Middle frontal gyrus (tissue), 1 donor: ENCODE data around the gene IL12RB1.
A peak's percentile ranks its signal among the peaks of the same experiment; 100 is the strongest.

Experiments
- DNase-seq: peaks from one replicate; pipeline ENCODE4 v3.0.0-alpha.2; 2015; ENCODE audit warnings: low spot score; ENCODE audit errors: extremely low spot score

IL12RB1 gene

GRCh38 chr19:18086590-18087138 lies at the start of gene IL12RB1:
TSS of gene IL12RB1 (minus strand) at chr19:18086934. CDS start at chr19:18086823, 111 bp downstream.
- DNase-seq: no peak

- DNase-seq: no peak
Measured at GRCh38 chr19:18135712-18136584, 49.2 kb upstream of the IL12RB1 start.

GRCh38 chr19:18131841-18132596 lies 45.3 kb upstream of the IL12RB1 start:
- DNase-seq: no peak

GRCh38 chr19:18130523-18131242 lies 43.9 kb upstream of the IL12RB1 start:
- no peak for DNase-seq

GRCh38 chr19:18128805-18129204 lies 42.1 kb upstream of the IL12RB1 start:
- DNase-seq: no peak

- no peak for DNase-seq
Measured at GRCh38 chr19:18128044-18128443, 41.3 kb upstream of the IL12RB1 start.

- DNase-seq: no peak
Measured at GRCh38 chr19:18126097-18126496, 39.4 kb upstream of the IL12RB1 start.

GRCh38 chr19:18123819-18124218 lies 37.1 kb upstream of the IL12RB1 start:
- DNase-seq: no peak

GRCh38 chr19:18122860-18123795 lies 36.4 kb upstream of the IL12RB1 start:
- no peak for DNase-seq

- no peak for DNase-seq
Measured at GRCh38 chr19:18122424-18122823, 35.7 kb upstream of the IL12RB1 start.

GRCh38 chr19:18121166-18121565 lies 34.4 kb upstream of the IL12RB1 start:
- DNase-seq: no peak

- no peak for DNase-seq
Measured at GRCh38 chr19:18120127-18120526, 33.4 kb upstream of the IL12RB1 start.

GRCh38 chr19:18119717-18120105 lies 33.0 kb upstream of the IL12RB1 start:
- no peak for DNase-seq

GRCh38 chr19:18119013-18119716 lies 32.4 kb upstream of the IL12RB1 start:
- DNase-seq: no peak

GRCh38 chr19:18118420-18119012 lies 31.8 kb upstream of the IL12RB1 start:
- no peak for DNase-seq

GRCh38 chr19:18117692-18118378 lies 31.1 kb upstream of the IL12RB1 start:
- DNase-seq: peak; percentile 76

- DNase-seq: no peak
Measured at GRCh38 chr19:18117364-18117691, 30.6 kb upstream of the IL12RB1 start.

GRCh38 chr19:18114483-18114882 lies 27.7 kb upstream of the IL12RB1 start:
- no peak for DNase-seq

GRCh38 chr19:18113827-18114226 lies 27.1 kb upstream of the IL12RB1 start:
- no peak for DNase-seq
